GM12891 (cell line): Measurements from ENCODE around the gene STEAP4.

Experiments used
- DNase-seq: peaks from one replicate; pipeline ENCODE4 v3.0.0; 2011; ENCODE audit warnings: low spot score; ENCODE audit not compliant: insufficient read length
- FAIRE-seq: peaks from 2 replicates; lab custom pipeline; 2011; peaks lifted over from hg19 to GRCh38; lab: Jason Lieb, UNC
- PAX5 ChIP-seq: IDR thresholded peaks from 2 replicates; pipeline ENCODE4 v1.6.1; 2011; ENCODE audit warnings: low read length, moderate library complexity, mild to moderate bottlenecking; ENCODE audit not compliant: insufficient read depth, severe bottlenecking
- POLR2A ChIP-seq: IDR thresholded peaks from 2 replicates; pipeline ENCODE4 v1.6.1; 2011; ENCODE audit warnings: low read depth, low read length, control low read depth
- POLR2AphosphoS5 ChIP-seq: IDR thresholded peaks from 2 replicates; pipeline ENCODE4 v1.6.1; 2011; ENCODE audit warnings: low read depth, low read length, control low read depth
- POU2F2 ChIP-seq: IDR thresholded peaks from 2 replicates; pipeline ENCODE4 v1.6.1; 2011; ENCODE audit warnings: low read depth, mild to moderate bottlenecking, control low read depth, low read length, moderate library complexity
- SPI1 ChIP-seq: IDR thresholded peaks from 2 replicates; pipeline ENCODE4 v1.6.1; 2011; ENCODE audit warnings: low read depth, low read length, control low read depth
- TAF1 ChIP-seq: IDR thresholded peaks from 2 replicates; pipeline ENCODE4 v1.6.1; 2011; ENCODE audit warnings: low read depth, low read length, control low read depth

Gene STEAP4

GRCh38 chr7:88301924-88302323, 4.8 kb downstream of the STEAP4 start:
- no peak for TF ChIP-seq POLR2A
- TF ChIP-seq SPI1, result no peak
- no peak for TF ChIP-seq POLR2AphosphoS5
- no peak for TF ChIP-seq PAX5
- no peak for TF ChIP-seq POU2F2
- TF ChIP-seq TAF1, result no peak
- FAIRE-seq, result no peak

GRCh38 chr7:88300401-88300945, 6.2 kb downstream of the STEAP4 start:
- DNase-seq, result no peak
- FAIRE-seq, result no peak
- TF ChIP-seq POLR2A (no peak), TAF1 (no peak), POU2F2 (no peak), POLR2AphosphoS5 (no peak), PAX5 (no peak), SPI1 (no peak)

More at GRCh38 chr7:88301924-88302323, 4.8 kb downstream of the STEAP4 start:
- no peak for DNase-seq

- DNase-seq, result no peak
- no peak for FAIRE-seq
- TF ChIP-seq PAX5 (no peak), POU2F2 (no peak), POLR2AphosphoS5 (no peak), TAF1 (no peak), SPI1 (no peak), POLR2A (no peak)
Measured at GRCh38 chr7:88299126-88299525, 7.6 kb downstream of the STEAP4 start.

GRCh38 chr7:88293866-88294265, 12.8 kb downstream of the STEAP4 start:
- FAIRE-seq, result no peak
- DNase-seq, result no peak
- TF ChIP-seq SPI1 (no peak), PAX5 (no peak), POU2F2 (no peak), TAF1 (no peak), POLR2A (no peak), POLR2AphosphoS5 (no peak)

GRCh38 chr7:88291398-88292173, 15.1 kb downstream of the STEAP4 start:
- DNase-seq, result no peak
- FAIRE-seq, result no peak
- TF ChIP-seq POLR2AphosphoS5, result no peak
- no peak for TF ChIP-seq TAF1
- no peak for TF ChIP-seq PAX5
- no peak for TF ChIP-seq SPI1
- no peak for TF ChIP-seq POLR2A
- no peak for TF ChIP-seq POU2F2

- TF ChIP-seq POLR2A (no peak), TAF1 (no peak), POU2F2 (no peak), SPI1 (no peak), POLR2AphosphoS5 (no peak), PAX5 (no peak)
- DNase-seq (no peak), FAIRE-seq (no peak)
Measured at GRCh38 chr7:88290491-88290890, 16.2 kb downstream of the STEAP4 start.

- no peak for FAIRE-seq
- no peak for DNase-seq
- TF ChIP-seq POLR2AphosphoS5 (no peak), POU2F2 (no peak), TAF1 (no peak), PAX5 (no peak), SPI1 (no peak), POLR2A (no peak)
Measured at GRCh38 chr7:88289564-88290025, 17.1 kb downstream of the STEAP4 start.

GRCh38 chr7:88281749-88282148, 24.9 kb downstream of the STEAP4 start:
- TF ChIP-seq POU2F2, result no peak
- no peak for TF ChIP-seq POLR2AphosphoS5
- no peak for TF ChIP-seq POLR2A
- no peak for TF ChIP-seq SPI1
- TF ChIP-seq PAX5, result no peak
- no peak for FAIRE-seq

GRCh38 chr7:88280801-88281200, 25.9 kb downstream of the STEAP4 start:
- TF ChIP-seq PAX5 (no peak), POLR2AphosphoS5 (no peak), TAF1 (no peak), POU2F2 (no peak), POLR2A (no peak), SPI1 (no peak)
- FAIRE-seq (no peak), DNase-seq (no peak)

More at GRCh38 chr7:88281749-88282148, 24.9 kb downstream of the STEAP4 start:
- no peak for DNase-seq

GRCh38 chr7:88279323-88279722, 27.4 kb downstream of the STEAP4 start:
- no peak for TF ChIP-seq SPI1
- TF ChIP-seq TAF1, result no peak
- TF ChIP-seq POLR2A, result no peak
- no peak for TF ChIP-seq POU2F2
- TF ChIP-seq POLR2AphosphoS5, result no peak
- TF ChIP-seq PAX5, result no peak
- no peak for DNase-seq
- no peak for FAIRE-seq
